Activated naive CD8-positive, alpha-beta T cell treated with anti-CD3 and anti-CD28 coated beads, Interleukin-2, amount 10 ng/mL, durations not matched to agents 7 days and 5 days (primary cell): ENCODE results near the gene SMG9. TPM values are rescaled to one million over a fixed set of nuclear protein-coding genes. Genes with fewer than 3 reads are reported as not detected.

Source experiments
- ATAC-seq: fragments of 150-1000 bp; cut with Tn5 transposase; one replicate; pipeline ENCODE4 v1.10.0; 2021; ENCODE audit warnings: low read depth, moderate library complexity
- POLR2A ChIA-PET: fragments of 350-600 bp; sonication (Branson Sonifier 250); formaldehyde crosslinking; loops from one replicate; lab custom pipeline; 2021; ENCODE audit warnings: antibody characterized with exemption; lab: Charles Lee
- DNase-seq: peaks from one replicate; pipeline ENCODE4 v3.0.0; 2021
- H3K27ac Mint-ChIP-seq: one replicate; pipeline ENCODE4 v1.8.0; 2022; ENCODE audit warnings: mild to moderate bottlenecking, mixed read lengths
- H3K27me3 Mint-ChIP-seq: one replicate; pipeline ENCODE4 v1.8.0; 2022; ENCODE audit warnings: mild to moderate bottlenecking, moderate library complexity, mixed read lengths
- H3K36me3 Mint-ChIP-seq: one replicate; pipeline ENCODE4 v1.8.0; 2021; ENCODE audit warnings: mild to moderate bottlenecking, mixed read lengths
- H3K4me1 Mint-ChIP-seq: one replicate; pipeline ENCODE4 v1.8.0; 2021; ENCODE audit warnings: mixed read lengths
- H3K4me3 Mint-ChIP-seq: one replicate; pipeline ENCODE4 v1.8.0; 2022; ENCODE audit warnings: mild to moderate bottlenecking, moderate library complexity, mixed read lengths
- H3K9me3 Mint-ChIP-seq: one replicate; pipeline ENCODE4 v1.8.0; 2021; ENCODE audit warnings: mixed read lengths
- total RNA-seq, 2 experiments: library from RNA; stranded (reverse); gene quantifications; one replicate each; pipeline ENCODE4 v1.2.3, GENCODE V29; 2021

Gene SMG9
- total RNA-seq, 2 experiments from 2014 or later, result 48.9 to 49.9 TPM

DNA sequence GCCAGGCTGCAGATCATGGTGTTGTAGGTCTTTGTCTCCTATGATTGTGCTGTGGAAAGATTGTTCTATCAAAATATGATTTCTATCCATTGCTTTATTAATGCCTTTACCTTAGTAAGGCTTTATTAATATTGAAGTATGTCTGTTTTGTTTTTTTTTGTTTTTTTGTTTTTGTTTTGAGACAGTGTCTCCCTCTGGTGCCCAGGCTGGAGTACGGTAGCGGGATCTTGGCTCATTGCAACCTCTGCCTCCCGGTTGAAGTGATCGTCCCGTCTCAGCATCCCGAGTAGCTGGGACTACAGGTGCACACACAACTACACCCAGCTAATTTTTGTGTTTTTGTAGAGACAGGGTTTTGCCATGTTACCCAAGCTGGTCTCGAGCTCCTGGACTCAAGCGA lies 31.2 kb downstream of the SMG9 start:
- ATAC-seq (no peak), DNase-seq (no peak)
- POLR2A ChIA-PET, result no interaction called here
- Mint-ChIP-seq H3K4me1 (peaks cover 10% of the 10 kb centered on the region), H3K27me3 (peaks cover 2% of the 10 kb centered on the region), H3K36me3 (peaks cover 4% of the 10 kb centered on the region), H3K9me3 (no peaks in the 10 kb centered on the region), H3K27ac (no peak overlapping the region), H3K4me3 (no peak overlapping the region)

DNA sequence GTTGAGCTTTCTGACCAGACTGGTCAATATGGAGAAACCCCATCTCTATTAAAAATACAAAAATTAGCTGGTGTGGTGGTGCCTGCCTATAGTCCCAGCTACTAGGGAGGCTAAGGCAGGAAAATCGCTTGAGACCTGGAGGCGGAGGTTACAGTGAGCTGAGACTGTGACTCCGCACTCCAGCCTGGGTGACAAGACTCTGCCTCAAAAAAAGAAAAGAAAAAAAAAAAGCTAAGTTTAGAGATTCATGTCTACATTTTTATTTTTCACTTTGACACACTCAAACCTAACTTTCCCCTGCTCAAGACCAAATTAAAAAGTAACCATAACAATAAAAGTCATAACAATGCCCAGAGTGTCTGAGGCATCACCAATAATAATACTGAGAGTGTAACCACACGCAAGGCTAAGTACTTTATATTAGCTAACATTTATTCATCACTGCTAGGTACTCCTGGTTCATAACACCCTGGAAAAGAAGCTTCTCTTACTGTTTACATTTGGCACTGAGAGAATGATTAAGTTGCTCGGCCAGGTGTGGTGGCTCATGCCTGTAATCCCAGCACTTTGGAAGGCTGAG lies 33.2 kb downstream of the SMG9 start:
- peaks cover 2% of the 10 kb centered on the region for H3K27me3 Mint-ChIP-seq
- peaks cover 8% of the 10 kb centered on the region for H3K4me1 Mint-ChIP-seq
- ATAC-seq (no peak), DNase-seq (no peak)
- no peak overlapping the region for H3K4me3 Mint-ChIP-seq
- POLR2A ChIA-PET, result interaction anchor here (0.5 to 1.1 kb wide), 2 partner anchors 20 to 28 kb away, joined by 3 to 6 read pairs; no protein-coding TSS in a partner anchor
- no peaks in the 10 kb centered on the region for H3K36me3 Mint-ChIP-seq
- H3K9me3 Mint-ChIP-seq, result no peaks in the 10 kb centered on the region
- no peak overlapping the region for H3K27ac Mint-ChIP-seq

DNA sequence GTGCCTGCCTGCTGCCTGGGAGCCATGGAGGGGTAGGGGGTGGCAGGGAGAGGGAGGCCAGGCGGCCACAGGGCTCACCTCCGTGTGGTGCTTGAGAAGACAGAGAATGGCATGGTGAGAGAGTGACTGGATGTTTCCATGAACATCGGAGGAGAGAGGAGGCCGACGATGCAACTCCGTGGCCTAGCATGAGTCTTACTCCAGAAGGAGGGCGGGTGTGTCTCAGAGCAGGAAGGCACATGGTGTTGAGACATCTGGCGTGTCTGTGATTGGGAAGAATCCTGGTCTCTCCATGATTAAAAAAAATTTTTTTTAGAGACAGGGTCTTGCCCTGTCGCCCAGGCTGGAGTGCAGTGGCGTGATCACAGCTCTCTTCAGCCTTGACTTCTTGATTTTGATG lies 33.8 kb downstream of the SMG9 start:
- no peak for DNase-seq
- Mint-ChIP-seq H3K9me3 (no peaks in the 10 kb centered on the region), H3K4me3 (no peak overlapping the region), H3K27me3 (peaks cover 2% of the 10 kb centered on the region), H3K36me3 (no peaks in the 10 kb centered on the region), H3K4me1 (peaks cover 8% of the 10 kb centered on the region), H3K27ac (no peak overlapping the region)
- POLR2A ChIA-PET, result interaction anchor here (0.5 kb wide), 1 partner anchor 27 kb away, joined by 6 read pairs; no protein-coding TSS in a partner anchor
- no peak for ATAC-seq

DNA sequence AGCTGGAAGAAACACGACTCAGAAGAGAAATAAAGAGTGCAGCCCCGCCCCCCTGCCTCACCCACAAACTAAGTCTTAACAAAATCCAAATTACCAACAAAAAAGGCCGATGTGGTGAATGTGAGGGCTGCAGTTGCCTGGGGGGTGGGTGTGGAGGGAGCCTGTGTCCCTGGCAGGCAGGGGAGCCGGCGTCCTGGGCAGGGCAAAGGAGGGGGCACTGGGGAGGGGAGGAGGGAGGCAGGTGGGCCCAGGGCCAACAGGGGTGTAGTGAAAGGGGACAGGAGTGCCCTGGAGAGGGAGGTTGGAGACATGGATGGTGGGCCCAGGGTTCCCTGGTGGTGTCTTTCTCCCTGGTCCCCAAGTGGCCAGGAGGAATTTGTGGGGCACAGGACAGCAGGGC lies 34.8 kb downstream of the SMG9 start:
- ATAC-seq (no peak), DNase-seq (no peak)
- Mint-ChIP-seq H3K36me3 (no peaks in the 10 kb centered on the region), H3K4me1 (no peaks in the 10 kb centered on the region), H3K27me3 (peaks cover 2% of the 10 kb centered on the region), H3K4me3 (no peak overlapping the region), H3K27ac (no peak overlapping the region), H3K9me3 (no peaks in the 10 kb centered on the region)
- POLR2A ChIA-PET, result interaction anchor here (0.6 kb wide), 1 partner anchor 44 kb away, joined by 3 read pairs; no protein-coding TSS in a partner anchor

DNA sequence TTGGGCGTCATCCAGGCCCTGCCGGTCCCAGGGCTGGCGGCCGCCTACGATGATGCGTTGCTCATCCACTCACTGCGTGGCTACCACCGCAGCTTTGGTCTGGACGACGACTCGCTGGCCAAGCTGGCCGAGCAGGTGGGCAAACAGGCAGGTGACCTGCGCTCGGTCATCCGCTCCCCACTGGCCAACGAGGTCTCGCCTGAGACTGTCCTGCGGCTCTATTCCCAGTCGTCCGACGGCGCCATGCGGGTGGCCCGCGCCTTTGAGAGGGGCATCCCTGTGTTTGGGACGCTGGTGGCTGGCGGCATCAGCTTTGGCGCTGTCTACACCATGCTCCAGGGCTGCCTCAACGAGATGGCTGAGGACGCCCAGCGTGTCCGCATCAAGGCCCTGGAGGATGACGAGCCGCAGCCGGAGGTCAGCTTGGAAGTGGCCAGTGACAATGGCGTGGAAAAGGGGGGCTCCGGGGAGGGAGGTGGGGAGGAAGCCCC lies 35.3 kb downstream of the SMG9 start:
- DNase-seq (no peak), ATAC-seq (no peak)
- H3K4me3 Mint-ChIP-seq, result no peak overlapping the region
- H3K4me1 Mint-ChIP-seq, result no peaks in the 10 kb centered on the region
- H3K27ac Mint-ChIP-seq, result no peak overlapping the region
- no peaks in the 10 kb centered on the region for H3K36me3 Mint-ChIP-seq
- H3K27me3 Mint-ChIP-seq, result peaks cover 4% of the 10 kb centered on the region
- H3K9me3 Mint-ChIP-seq, result no peaks in the 10 kb centered on the region
- POLR2A ChIA-PET, result no interaction called here

DNA sequence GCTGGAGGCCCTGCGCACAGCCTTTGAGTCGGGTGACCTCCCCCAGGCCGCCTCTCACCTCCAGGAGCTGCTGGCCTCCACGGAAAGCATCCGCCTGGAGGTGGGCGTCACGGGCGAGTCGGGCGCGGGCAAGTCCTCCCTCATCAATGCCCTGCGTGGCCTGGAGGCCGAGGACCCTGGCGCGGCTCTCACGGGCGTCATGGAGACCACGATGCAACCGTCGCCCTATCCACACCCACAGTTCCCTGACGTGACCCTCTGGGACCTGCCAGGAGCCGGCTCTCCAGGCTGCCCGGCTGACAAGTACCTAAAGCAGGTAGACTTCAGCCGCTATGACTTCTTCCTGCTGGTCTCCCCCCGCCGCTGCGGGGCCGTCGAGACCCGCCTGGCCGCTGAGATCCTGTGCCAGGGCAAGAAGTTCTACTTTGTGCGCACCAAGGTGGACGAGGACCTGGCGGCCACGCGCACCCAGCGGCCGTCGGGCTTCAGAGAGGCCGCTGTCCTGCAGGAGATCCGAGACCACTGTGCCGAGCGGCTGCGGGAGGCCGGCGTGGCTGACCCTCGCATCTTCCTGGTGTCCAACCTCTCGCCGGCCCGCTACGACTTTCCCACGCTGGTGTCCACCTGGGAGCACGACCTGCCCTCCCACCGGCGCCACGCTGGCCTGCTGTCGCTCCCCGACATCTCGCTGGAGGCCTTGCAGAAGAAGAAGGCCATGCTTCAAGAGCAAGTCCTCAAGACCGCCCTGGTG lies 36.0 kb downstream of the SMG9 start:
- H3K27me3 Mint-ChIP-seq, result peaks cover 4% of the 10 kb centered on the region
- no peak overlapping the region for H3K4me3 Mint-ChIP-seq
- no peaks in the 10 kb centered on the region for H3K36me3 Mint-ChIP-seq
- POLR2A ChIA-PET, result no interaction called here
- no peak overlapping the region for H3K27ac Mint-ChIP-seq
- H3K4me1 Mint-ChIP-seq, result no peaks in the 10 kb centered on the region
- no peak for DNase-seq
- ATAC-seq, result no peak
- no peaks in the 10 kb centered on the region for H3K9me3 Mint-ChIP-seq

DNA sequence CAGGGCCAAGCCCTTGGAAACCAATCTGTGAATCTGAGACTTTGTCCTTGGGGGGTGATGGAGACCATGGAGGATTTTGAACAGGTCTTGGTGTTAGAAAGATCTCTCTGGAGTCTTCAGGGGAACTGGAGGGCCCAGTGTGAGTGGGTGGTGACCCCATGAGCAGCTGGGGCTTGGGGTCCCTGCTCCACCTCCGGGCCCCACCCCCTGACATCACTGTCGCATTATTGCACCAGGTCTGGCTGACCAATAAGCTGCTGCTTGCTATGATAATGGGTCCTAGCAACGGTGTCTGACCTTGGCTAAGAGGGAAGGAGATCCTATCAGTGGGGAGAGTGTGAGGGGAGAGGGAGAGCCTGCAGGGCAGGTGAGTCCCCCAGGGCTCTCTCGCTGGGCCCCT lies 39.0 kb downstream of the SMG9 start, which contains the start of gene IRGC:
Gene IRGC (plus strand): TSS at position 301 of the 400 bp plus-strand sequence. CDS start 2,483 bp downstream, outside the sequence.
- Mint-ChIP-seq H3K27ac (no peak within 1 kb of the TSS), H3K4me3 (no peak within 1 kb of the TSS), H3K4me1 (no peaks in the 10 kb centered on the region), H3K9me3 (no peaks in the 10 kb centered on the region), H3K27me3 (peaks cover 2% of the 10 kb centered on the region), H3K36me3 (no peaks in the 10 kb centered on the region)
- POLR2A ChIA-PET, result no interaction called here
- ATAC-seq (no peak), DNase-seq (no peak)

DNA sequence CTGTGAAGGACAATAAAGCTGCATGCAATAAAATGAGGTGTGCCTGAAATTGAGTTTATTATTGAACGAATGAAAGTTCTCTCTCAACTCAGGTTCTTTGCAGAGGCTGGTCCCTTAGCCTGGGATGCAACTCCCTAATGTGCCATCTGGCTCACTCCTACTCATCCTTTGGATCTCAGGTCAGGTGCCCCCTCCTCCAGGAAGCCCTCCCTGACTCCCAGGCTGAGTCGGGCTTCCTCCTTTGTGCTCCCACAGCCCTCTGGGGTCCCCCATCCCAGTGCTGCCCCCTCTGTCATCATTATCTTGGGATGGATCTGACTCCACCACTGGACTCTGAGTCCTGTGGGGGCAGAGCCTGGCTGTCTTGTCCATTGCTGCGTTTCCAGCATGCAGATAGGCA lies 41.6 kb downstream of the SMG9 start:
- peaks cover 2% of the 10 kb centered on the region for H3K9me3 Mint-ChIP-seq
- ATAC-seq, result no peak
- no peak overlapping the region for H3K4me3 Mint-ChIP-seq
- POLR2A ChIA-PET, result no interaction called here
- H3K27ac Mint-ChIP-seq, result no peak overlapping the region
- H3K4me1 Mint-ChIP-seq, result no peaks in the 10 kb centered on the region
- peaks cover 4% of the 10 kb centered on the region for H3K27me3 Mint-ChIP-seq
- DNase-seq, result no peak
- H3K36me3 Mint-ChIP-seq, result peaks cover 2% of the 10 kb centered on the region

DNA sequence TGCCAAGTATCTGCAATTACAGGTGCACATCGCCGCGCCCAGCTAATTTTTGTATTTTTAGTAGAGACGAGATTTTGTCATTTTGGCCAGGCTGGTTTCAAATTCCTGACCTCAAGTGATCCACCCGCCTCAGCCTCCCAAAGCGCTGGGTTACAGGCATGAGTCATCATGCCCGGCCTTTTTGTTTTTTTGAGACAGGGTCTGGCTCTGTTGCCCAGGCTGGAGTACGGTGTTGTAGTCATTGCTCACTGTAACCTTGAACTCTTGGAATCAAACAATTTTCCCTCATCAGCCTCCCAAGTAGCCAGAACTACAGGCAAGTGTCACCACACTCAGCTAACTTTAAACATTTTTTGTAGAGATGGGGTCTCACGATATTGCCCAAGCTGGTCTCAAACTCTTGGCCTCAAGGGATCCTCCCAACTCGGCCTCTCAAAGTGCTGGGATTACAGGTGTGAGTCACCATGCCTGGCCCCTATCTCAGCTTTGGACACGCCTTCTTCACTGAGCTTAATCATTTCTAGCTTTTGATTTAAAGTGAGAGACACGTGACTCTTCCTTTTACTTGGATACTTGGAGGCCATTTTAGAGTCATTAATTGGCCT lies 42.9 kb downstream of the SMG9 start:
- H3K27me3 Mint-ChIP-seq, result peaks cover 4% of the 10 kb centered on the region
- no peak for ATAC-seq
- H3K36me3 Mint-ChIP-seq, result peaks cover 2% of the 10 kb centered on the region
- peaks cover 2% of the 10 kb centered on the region for H3K9me3 Mint-ChIP-seq
- DNase-seq, result no peak
- no peak overlapping the region for H3K27ac Mint-ChIP-seq
- H3K4me3 Mint-ChIP-seq, result no peak overlapping the region
- H3K4me1 Mint-ChIP-seq, result no peaks in the 10 kb centered on the region
- POLR2A ChIA-PET, result no interaction called here

DNA sequence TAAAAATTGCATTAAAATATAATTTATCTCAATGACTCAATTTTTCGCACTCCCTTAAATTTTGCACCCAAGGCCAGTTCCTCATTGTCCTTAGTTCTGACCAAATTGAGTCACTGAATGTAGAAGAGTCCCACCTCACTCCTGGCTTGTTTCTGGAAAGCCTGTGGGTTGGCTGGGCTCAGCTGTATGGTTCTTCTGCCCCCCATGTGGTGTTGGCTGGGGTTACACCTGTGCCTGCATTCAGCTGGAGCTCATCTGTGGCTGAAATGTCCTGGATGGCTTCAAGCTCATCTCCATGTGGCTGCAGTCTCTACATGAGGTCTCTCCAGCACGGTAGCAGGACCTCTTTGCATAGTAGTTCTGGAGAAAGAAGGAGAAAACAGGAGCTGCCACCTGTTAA lies 46.0 kb downstream of the SMG9 start:
- Mint-ChIP-seq H3K27ac (no peak overlapping the region), H3K9me3 (peaks cover 2% of the 10 kb centered on the region), H3K4me3 (no peak overlapping the region), H3K36me3 (peaks cover 2% of the 10 kb centered on the region), H3K27me3 (peaks cover 6% of the 10 kb centered on the region), H3K4me1 (no peaks in the 10 kb centered on the region)
- POLR2A ChIA-PET, result no interaction called here
- DNase-seq (no peak), ATAC-seq (no peak)

DNA sequence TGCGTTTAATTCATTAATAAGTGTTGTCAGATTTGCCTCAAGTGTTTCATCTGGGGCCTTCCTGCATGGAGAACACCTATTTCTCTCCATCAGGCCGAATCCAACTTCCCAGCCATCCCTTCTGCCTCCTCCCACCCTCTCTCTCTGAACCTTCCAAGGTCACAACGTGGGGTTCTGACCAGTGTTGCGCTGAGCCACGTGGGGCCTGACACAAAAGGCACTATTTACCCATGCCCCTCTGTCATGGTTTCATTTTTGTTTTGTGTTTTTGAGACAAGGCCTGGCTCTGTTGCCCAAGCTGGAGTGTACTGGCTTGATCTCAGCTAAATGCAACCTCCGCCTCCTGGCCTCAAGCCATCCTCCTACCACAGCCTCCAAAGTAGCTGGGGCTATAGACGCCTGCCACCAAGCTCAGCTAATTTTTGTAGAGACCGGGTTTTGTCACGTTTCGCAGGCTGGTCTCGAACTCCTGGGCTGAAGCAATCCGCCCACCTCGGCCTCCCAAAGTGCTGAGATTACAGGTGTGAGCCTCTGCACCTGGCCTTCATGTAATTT lies 47.5 kb downstream of the SMG9 start:
- ATAC-seq, result no peak
- POLR2A ChIA-PET, result no interaction called here
- Mint-ChIP-seq H3K4me3 (no peak overlapping the region), H3K9me3 (peaks cover 2% of the 10 kb centered on the region), H3K4me1 (no peaks in the 10 kb centered on the region), H3K27me3 (peaks cover 6% of the 10 kb centered on the region), H3K36me3 (peaks cover 2% of the 10 kb centered on the region), H3K27ac (no peak overlapping the region)
- no peak for DNase-seq

DNA sequence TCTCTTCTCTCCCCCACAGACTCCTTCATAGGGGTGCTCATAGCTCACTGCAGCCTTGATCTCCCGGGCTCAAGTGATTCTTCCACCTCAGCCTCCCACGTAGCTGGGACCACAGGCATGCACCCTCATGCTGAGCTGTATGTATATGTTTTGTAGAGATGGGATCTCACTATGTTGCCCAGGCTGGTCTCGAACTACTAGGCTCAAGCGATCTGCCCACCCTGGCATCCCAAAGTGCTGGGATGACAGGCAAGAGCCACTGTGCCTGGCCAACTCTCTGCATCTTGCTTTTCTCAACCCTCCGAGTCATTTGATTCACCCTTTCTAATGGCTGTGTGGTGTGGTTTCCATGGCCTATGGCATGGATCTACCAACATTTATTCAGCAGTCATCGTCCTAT lies 49.0 kb downstream of the SMG9 start:
- POLR2A ChIA-PET, result no interaction called here
- Mint-ChIP-seq H3K27ac (no peak overlapping the region), H3K36me3 (peaks cover 4% of the 10 kb centered on the region)

DNA sequence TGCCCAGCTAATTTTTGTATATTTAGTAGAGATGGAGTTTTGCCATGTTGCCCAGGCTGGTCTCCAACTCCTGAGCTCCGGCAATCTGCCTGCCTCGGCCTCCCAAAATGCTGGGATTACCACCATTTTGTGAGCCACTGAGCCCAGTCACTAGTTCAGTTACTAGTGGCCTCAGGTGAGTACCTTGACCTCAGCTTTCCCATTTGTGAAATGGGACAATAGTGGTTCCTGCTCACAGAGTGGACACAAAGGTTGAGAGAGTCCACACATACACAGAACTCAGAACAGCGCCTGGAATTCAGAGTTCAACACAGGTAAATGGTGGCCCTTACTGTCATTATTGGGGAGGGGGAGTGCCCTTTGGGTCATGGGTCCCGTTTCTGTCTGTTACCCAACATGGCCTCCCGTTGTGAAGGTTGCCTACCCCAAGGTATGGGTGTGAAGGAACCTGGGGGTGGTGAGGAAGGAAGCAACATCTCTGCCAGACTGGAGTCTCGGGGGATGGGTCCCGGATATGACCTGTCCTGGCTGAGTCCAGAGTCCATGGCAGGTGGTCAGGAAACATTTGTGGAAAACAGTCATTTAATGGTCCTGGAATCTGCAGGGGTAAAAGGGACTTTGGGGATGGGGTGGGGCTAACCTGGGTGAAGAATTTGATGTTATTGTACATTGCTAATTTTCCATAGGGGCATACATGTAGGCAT lies 50.6 kb downstream of the SMG9 start:
- H3K4me1 Mint-ChIP-seq, result peaks cover 14% of the 10 kb centered on the region
- POLR2A ChIA-PET, result no interaction called here
- H3K27me3 Mint-ChIP-seq, result peaks cover 11% of the 10 kb centered on the region
- H3K27ac Mint-ChIP-seq, result no peak overlapping the region
- peaks cover 2% of the 10 kb centered on the region for H3K36me3 Mint-ChIP-seq
- peaks cover 2% of the 10 kb centered on the region for H3K9me3 Mint-ChIP-seq
- DNase-seq (no peak), ATAC-seq (no peak)
- no peak overlapping the region for H3K4me3 Mint-ChIP-seq

More for the DNA sequence above, 49.0 kb downstream of the SMG9 start:
- Mint-ChIP-seq H3K4me1 (peaks cover 5% of the 10 kb centered on the region), H3K9me3 (peaks cover 3% of the 10 kb centered on the region), H3K27me3 (peaks cover 6% of the 10 kb centered on the region), H3K4me3 (no peak overlapping the region)
- no peak for ATAC-seq
- DNase-seq, result no peak
